NCI-H2081 (cell line): ENCODE results near the gene TIAM2.

Experiments
- DNase-seq, 2 experiments: peaks; one replicate each; lab custom pipeline; 2025; lab: John Stamatoyannopoulos, UW

TIAM2 gene

DNA sequence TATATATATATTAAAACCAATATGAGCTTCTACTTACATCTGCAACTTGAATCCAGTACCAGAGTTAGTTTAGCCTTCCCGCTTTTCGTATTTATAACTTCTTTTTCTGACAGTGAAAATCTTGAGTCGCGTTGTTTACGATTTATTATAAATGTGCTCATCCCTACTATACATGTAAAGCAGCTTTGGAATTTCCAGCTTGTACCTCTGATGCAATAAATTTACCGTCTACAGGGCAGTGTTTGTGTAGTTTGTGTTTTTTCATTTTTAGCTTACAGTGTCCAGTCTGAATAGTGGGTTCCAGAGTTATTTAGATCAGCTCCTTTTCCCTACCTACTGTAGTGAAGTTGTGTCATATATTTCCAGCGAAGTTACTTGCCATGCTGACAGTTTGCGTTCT lies 66.3 kb downstream of the TIAM2 start:
- DNase-seq = no peak

DNA sequence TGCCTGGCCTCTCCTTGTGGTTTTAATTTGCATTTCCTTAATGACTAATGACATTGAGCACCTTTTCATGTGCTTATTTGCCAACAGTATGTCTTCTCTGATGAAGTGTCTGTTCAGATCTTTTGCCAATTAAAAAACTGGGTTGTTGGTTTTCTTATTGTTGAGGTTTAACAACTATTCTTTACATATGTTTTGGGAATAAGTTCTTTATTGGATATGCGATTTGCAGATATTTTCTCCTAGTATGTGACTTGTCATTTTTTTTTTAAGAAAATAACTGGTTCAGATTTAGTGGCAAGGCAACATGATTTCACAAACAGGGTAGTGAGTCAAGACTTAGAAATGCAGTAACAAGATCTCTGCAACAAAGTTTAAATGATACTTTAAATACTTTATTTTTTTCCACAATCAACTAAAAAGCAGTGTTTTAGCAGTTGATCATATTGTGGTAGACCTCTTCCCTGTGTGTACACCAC lies 67.8 kb downstream of the TIAM2 start:
- DNase-seq = no peak

DNA sequence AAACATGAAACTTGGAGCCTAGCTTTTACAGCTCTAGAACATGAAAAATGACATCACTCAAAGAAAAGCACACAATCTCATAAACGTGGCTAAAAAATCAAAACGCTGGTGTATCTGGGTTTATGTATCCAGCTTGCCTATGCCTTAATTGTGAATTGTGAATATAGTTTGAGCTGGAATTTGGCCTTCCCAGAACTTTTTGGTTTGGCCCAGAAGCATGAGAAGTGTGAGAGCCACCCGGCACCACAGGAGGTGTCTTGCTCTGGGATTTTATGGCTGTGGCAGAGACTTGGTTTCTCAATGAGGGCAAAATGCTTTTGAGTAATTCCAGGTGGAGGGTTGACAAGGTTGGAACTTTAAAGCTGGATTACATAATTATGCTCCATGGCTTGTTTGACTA lies 69.2 kb downstream of the TIAM2 start:
- DNase-seq = no peak

DNA sequence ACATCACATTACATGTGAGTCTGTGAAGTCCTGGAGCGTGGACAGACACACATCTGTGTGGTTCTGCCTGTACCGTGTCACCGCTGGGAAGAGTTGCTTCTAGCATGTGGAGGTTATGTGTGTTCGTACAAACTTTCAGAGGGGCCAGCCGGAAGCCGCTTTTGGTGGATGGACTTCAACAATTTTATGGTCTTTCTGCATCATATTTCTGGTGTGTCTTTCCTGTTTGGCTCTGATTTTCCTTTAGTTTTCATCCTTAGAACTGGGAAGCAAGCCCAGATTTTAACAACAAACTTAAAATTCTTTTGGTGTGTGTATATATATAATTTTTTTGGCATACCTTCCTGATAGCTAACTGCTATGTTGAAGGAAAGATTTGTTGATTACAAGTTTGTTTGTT lies 71.2 kb downstream of the TIAM2 start:
- DNase-seq = no peak

DNA sequence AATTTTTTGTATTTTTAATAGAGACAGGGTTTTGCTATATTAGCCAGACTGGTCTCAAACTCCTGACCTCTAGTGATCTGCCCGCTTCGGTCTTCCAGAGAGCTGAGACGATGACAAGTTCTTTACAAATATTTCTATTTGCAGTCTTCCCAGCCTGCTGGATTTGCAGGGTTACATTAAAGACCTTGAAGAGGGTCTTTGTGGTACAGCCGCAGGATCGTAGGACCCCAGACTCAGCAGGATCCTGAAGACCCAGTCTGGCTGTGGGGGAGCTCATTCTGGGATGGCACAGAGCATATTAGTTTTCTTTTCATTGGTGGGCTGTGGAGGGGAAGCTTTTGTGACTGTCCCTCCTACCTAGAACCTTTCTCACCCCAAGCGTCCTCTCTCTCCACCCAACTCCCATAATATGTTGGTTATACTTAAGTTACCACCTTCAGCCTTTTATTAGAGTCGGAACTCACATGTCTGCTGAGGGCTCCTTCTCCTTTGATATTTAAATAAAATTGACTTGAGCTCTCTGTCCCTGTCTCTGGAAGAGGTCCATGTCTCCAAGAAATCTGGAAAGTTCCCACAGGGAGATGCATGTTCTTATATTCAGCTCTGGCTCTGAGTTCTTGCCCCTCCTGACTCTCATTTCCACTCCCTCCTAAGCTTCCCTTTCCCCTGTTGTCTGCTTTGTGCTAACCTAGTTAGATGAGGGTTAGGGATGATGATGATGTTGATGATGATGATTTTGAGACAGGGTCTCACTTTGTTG lies 72.0 kb downstream of the TIAM2 start:
- DNase-seq = no peak

DNA sequence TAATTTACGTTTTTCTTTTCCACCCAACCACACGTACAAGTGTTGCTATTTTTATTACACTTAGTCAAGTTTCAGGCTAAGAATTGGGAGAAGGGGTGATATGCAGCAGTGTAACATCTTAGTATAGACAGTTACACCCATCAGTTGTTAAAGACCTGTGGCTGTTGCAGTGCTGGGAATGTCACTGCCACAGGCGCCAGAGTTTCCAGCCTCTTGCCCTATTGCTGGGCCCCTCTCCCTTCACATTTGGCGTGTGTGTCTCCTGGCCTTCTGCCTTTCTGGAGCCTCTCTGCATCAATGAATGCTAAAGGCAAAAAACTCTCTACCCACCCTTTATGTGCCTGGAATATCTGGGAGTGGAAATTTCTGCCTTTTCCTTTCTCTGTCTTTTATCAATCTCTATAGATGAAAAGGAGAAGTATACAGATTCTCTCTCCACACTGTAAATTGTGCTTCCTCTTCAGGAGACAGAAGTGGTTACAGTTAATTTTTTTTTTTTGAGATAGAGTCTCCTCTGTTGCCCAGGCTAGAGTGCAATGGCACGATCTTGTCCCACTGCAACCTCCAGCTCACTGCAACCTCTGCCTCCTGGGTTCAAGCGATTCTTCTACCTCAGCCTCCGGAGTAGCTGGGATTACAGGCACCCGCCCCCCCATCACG lies 73.0 kb downstream of the TIAM2 start:
- DNase-seq = no peak

DNA sequence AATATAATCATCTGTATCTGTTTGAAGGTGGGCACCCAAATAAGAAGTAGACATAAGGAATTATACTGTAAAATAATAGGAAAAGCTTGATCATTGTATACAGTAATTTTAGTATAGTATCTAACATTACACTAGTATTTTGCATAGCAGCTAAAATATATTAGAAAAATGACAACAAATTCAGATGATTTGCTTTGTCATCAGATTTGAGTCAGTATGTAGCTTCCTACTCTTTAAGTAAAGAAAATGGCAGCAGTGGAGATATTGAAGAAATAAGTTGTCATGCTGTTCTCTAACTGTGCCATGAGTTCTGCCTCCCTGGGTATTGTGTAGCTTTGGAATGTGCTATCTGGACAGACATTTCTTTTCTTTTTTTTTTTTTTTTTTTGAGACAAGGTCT lies 74.4 kb downstream of the TIAM2 start:
- no peak for DNase-seq

DNA sequence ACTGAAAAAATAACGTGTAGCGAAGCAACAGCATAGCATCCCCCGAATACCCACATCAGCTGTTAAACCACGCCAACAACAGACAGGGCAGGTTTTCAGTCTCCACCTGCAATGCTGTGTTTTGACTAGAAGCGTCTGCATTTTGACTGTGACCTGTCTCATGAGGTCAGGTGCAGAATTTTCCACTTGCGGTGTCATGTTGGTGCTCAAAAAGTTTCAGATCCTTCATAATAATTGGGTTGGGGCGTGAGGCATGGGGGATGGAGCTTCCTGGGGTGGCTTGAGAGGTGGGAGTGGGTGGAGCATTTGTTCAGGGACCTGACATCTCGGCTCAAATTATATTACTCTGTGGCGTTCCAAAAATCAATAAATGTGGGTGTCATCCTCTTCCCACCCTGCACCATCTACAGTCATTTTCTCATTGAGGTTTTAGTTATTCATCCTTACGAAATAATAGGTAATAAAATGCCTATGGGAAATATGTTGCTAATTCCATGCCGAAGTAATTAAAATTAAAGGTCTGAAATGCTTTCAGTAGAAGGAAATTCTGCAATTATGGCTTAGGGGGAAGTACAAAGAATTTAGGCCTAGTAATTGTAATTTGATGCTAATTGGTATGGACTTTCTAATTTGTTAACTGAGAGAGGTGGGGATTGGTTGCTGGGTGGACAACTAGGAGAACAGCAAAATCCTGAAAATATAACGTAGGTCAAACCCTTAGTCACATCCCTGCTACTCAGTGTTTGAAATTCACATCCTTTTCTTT lies 81.0 kb downstream of the TIAM2 start:
- no peak for DNase-seq

DNA sequence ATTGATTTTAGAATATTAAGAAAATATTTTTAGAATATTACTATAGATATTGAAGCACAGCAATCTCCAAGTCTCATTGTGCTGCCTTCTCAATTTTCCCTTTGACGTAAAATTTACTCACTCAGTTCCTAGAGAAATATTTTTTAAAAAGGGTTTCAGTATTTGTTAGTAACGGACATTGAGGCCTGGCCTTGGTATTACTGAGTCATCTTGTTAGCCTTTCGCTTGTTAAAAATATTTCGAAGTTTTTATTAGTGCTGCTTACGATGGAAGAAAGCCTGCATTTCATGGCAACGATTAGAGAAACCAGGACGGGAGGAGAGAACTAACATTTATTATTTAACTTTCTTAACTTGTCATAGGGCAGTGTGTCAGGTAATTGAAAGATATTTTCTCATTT lies 82.2 kb downstream of the TIAM2 start:
- DNase-seq = no peak

DNA sequence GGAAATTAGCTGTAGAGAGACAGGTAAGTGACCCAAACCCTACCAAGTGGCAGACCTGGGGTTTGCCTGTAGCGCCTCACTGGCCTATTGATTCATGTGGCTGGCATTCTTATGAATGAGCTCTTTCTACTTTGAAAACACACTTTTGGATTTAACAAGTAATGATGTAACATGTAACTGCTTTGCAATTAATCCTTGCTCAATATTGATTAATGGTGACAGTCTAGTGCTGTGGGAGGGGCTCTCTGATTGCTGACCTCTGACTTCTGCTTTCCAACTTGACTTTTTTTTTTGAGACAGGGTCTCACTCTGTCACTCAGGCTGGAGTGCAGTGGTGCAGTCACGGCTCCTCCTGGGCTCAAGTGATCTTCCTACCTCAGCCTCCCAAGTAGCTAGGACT lies 82.7 kb downstream of the TIAM2 start:
- DNase-seq = no peak

DNA sequence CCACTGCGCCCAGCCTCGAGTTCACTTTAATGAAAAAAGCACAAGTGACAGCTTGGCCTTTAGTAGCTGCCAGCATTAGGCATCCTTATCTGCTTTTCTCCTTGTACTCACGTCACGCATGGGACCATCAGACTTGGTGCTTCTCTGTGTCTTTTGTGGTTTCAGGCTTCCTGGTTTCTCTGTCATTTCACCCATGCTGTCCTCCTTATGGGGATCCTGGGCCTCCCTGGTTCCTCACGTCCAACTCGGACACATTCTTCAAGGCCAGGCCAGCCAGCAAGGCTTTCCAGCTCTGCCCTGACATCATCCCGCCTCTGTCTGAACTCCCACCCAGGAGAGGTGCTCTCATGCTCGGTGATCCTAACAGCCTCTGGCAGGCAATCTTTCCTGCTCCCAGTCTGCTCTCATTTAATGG lies 83.2 kb downstream of the TIAM2 start:
- DNase-seq = no peak

DNA sequence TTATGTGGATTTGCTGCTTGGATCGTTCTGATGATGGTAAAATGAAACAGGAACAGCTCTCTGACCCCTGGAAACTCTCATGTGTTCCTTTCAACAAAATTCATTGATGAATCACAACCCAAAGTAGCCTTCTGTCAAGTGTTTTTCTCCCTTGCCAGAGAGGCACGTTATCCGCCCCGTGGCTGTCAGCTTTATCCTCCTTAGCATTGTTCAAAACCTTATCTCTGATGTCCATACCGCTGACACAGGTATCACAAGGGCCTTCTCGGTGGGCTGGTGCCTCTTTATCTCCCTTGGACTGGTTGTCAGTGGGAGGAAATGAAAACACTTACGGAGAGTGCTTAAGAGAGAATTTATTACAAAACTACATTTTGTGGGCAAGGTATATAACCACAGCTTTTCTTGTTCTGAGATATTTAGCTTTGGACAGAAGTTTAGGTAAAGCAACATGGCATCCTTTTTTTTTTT lies 84.9 kb downstream of the TIAM2 start:
- DNase-seq = no peak

DNA sequence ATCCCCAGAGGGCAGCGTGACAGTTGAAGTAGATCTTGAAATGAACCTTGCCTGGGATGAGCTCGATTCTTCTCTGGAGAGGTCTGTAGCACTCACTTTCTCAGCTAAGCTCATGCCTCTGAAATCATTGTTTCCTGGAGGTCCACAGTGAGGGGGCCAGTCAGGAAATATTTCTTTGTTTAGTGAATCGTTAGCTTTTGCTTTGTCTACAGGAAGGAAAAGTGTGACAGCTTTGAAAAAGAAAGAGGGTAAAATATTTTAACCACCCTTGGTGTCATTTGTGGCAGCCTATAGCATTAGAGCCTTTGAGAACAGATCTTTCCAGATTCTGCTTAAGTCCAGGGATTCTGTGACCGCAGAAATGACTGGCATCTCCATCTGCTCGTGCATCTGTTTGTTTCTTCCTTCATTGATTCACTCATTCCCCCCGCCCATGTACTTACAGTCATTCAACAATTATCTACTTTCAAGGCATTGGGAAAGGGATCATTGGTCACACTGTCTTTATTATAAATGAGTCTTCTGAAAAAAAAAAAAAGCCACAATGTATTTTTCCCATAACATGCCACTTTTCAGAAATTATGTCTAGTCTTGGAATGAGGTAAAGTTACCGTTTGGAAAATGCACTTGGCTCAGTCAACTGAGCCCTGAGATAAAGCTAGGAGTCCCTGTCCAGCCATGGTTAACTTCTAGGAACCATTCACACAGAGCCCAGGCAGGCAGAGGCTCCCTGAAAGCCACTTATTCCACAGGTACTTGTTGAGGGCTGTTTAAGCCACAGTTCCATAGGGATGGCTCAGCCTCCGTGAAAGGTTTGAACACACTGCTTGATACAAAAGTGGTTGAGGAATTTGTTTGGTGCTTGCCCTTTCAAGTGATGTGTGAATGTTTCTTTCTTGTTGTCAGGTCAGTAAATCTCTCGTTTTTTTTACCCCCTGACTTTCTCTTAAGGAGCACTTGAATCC lies 86.0 kb downstream of the TIAM2 start:
- DNase-seq = no peak

DNA sequence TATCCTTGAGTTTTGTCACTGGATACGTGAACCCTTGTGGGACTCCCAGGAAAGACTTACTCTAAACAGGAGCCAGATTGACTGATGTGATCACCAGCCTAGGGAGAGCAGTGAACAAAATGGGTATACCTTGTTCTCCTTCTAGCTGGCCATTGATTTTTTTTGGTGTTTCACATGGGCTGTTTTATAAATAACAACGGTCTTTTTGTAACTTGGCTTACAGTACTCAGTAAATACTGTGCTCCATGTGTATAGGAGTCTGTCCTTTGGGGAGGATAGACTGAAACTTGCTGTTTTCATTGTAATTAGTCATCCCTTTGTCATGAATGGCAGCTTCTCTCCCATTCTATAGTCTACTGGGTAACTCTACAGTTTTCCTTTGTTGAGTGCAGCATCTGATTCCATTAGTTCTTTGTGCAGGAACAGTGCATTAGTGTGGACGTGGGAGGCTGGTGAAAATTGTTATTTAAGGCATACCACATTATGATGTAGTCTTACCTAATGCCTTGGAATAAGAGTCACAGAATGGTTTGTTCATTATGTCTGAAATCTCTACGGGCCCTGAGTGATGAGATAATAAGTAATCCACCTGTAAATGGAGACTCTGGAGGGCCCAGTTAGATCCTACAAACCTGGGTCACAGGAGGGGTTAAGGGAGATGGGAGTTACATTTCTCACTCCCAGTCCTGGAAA lies 89.5 kb downstream of the TIAM2 start:
- no peak for DNase-seq

DNA sequence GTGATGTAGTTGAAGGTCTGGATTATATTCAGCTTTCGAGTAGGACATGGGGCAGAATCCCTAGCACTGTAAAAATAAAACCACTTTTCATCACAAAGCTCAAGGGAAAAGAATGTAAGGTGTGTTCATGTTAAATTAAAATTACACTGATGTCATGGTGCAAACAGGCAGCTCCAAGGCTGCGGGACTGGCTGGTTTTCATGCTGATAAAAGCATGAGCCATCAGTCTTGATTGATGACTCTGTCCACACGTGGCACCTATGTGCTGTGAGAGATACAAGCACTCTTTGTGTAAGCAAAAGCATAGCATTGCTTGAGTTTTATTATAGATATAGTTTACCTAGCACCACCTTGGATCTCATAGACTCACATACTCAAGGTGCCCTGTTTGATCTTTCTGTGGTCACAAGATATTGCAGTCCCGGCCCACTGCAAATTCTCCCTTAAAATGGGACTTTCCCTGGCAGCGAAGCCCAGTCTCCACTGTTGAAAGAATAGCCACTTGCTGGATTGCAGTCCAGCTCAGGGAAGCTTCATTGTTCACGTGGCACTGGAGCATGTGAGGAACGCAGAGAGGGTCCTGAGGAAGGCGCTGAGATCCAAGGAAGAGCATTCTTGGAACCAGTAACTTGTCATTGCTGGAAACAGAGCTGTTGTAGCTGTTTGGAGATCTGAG lies 90.6 kb downstream of the TIAM2 start:
- DNase-seq = no peak

DNA sequence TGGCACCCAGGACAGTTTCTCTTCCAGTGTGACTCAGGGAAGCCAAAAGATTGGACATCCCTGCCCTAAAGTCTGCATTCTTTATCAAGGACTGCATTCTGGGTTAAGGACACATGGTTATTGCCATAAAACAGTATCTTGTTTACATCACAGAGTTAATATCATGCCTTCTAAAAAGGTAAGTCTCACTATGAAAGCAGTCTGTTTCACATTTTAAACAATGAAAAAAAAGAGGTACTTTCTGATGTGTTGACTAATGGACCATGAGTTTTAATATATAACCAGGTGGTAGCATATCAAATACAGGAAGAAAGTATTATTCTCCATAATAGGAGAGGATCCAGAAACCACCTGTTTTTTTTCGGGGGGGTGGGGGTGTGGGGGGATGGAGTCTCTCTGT lies 93.7 kb downstream of the TIAM2 start:
- DNase-seq = no peak

DNA sequence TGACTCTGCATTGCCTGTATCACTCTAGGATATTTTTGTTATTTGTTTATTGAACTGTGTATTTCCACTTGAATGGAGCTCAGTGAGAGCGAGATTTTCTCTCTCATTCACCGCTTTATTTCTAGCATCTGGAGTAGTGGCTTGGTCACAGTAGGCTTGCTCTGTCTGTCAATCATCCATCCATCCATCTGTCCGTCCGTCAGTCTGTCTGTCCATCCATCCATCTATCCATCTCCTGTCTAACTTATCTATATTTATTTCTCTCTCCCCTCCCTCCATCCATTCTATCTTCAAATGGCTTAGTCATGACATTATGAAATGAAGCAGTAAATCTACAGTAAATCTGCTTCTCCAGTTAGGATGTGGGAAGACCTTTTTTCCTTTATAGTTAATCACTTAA lies 94.6 kb downstream of the TIAM2 start:
- no peak for DNase-seq

DNA sequence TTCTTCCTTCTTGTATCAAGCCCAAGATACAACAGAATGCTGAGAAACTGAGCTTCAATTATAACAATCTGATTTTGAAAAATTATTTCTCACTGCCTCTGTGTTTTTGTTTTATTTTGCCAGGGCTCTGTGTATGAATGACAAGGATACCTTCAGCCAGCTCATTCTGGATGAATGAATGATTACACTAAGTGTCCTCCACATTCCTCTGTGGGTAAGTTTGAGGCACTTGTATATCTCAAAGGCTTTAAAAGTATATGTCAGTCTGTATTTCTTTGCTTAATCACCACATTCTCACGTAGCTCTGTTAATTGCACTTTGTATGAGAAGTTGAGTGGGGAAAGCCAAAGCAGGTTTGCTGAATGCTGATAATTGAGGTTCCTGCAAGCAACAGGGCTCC lies 95.1 kb downstream of the TIAM2 start:
- DNase-seq = no peak

DNA sequence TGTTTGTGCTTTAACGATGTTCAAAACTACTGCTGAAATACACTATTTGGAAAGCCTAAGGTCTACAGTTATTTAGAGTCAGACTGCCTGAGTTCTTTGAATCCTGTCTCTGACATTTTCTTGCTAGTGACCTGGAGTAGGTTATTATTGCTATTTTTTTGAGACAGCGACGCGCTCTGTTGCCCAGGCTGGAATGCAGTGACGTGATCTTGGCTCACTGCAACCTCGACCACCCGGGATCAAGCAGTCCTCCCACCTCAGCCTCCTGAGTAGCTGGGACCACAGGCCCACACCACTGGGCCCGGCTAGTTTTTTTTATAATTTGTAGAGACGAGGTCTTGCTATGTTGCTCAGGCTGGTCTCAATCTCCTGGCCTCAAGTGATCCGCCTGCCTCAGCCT lies 96.6 kb downstream of the TIAM2 start:
- no peak for DNase-seq

DNA sequence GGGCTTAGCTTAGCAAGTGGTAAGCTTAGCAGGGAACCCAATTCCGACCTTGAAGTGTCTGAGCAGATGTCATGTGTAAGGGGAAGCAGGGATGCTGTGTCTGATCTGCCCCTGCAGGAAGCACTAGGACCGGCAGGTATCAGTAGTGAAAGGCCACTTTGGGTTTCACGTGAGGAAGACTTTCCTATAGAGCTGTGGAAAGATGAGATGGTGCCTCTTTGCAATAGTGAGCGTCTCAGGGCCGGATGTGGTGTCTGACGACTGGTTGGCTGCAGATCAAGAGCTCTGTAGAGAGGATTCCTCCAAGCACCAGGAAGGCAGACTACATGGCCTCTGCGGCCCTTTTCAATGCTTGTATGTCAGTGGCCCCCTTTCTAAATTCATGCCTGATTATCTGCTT lies 98.3 kb downstream of the TIAM2 start:
- DNase-seq = no peak

DNA sequence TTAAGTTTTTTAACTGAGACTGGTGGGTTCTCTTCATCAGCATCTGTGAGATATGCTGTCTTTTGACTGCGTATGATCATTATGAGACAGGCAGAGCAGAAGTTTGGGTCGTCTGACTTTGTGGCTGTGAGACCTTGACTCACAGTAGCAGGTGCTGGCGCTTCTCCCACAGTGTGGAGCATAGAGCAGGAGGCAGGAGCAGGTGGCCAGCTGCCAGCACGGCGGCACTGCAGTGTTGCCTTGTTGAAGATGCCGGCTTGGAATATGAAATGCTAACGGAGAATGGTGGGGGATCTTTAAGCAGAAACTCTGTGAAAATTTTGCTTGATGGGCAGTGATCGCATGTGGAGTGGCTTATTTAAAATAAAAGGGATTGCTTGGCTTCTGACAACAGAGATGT lies 105.0 kb downstream of the TIAM2 start:
- DNase-seq = peak; percentile 15 to 69
